Transverse colon (tissue), 3 donors: ENCODE data around the gene IL1RN.

Experiments
- CTCF ChIP-seq, 5 experiments: fragments of 200-600 bp in 3 of 5; fragments of 450-650 bp in 2 of 5; sonication (generic) in 3 of 5; IDR thresholded peaks; 1 replicate in 2 of 5; 2 replicates in 3 of 5; pipeline ENCODE4 v1.5.1; 2016 to 2017; ENCODE audit warnings: antibody characterized with exemption in 5 of 5, inconsistent platforms in 3 of 5, mild to moderate bottlenecking in 2 of 5, moderate library complexity in 1 of 5
- POLR2A ChIP-seq: fragments of 450-650 bp; IDR thresholded peaks from one replicate; pipeline ENCODE4 v1.6.1; 2016; ENCODE audit warnings: antibody characterized with exemption, mild to moderate bottlenecking, moderate library complexity

- TF ChIP-seq CTCF (IDR thresholded peaks at IDR 0.05) (no peak), POLR2A (no peak)
Observed at GRCh38 chr2:113104054-113104611, 23.3 kb upstream of the IL1RN start.
